Erythroblast (primary cell): ENCODE results near the gene PRKD1.

Experiments used
- GATA1 ChIP-seq: IDR thresholded peaks from 2 replicates; pipeline ENCODE4 v1.6.1; 2011; ENCODE audit warnings: low read depth, mild to moderate bottlenecking, control low read depth, low read length, moderate library complexity
- POLR2A ChIP-seq: IDR thresholded peaks from 2 replicates; pipeline ENCODE4 v1.6.1; 2011; ENCODE audit warnings: mild to moderate bottlenecking, low read length

DNA sequence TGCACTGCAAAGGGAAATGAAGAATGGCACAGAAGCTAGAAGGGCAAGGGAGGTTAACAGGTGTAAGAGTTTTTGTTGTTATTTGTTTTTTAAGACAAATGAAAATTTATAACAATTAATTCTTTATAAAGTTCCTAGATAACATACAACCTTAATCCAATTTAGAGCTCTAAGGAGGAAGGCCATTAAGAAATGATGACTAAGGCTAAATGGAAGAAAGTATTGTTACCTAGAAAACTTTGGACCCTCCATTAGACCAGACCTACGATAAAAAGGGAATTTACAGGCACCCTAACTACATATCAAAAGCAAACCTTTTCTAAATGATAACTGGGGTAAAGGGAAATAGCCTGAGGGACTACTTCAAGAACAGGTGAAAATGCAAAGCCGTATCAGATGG, 130.8 kb downstream of the PRKD1 start:
- no peak for TF ChIP-seq POLR2A
- TF ChIP-seq GATA1: no peak
